ENCODE results near the gene ACP6.
"Not testable (repeated sequence)": the region's sequence is repeated elsewhere in the genome, so short reads cannot be mapped to it uniquely, and the experiment has no call there.

ACP6 gene

DNA sequence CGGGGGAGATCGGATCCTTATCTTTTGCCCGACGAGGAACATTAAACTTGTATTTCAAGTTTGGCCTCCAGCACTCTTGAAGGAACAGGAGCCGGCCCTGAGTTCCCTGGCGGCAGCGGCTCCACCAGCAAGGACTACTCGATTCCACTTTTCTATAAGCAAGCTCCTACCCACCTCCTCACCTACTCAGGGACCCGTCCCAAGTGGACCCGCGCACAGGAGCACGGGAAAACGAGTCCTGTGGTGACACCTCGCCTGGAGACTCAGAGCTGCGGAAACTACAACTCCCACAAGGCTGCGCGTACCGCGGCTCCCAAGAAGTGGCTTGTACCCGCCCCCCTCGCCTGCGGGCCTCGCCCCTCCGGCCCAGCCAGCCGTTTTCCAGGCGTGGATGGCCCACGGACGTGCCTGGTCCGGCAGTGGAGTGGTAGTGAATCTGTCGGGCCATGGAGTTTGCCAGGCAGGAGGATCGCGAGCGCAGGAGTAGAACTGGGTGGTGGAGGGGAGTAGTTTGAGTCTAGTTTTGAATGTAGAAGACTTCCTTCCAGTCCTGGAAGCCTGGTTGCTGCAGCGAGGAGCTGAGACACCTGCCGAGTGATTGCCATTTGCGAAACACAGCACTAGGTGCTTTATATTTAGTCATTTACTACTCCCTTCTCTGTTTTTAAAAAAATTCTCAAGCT is at the start of gene ACP6:
TSS of gene ACP6 (minus strand) at position 206 of the 683 bp plus-strand sequence. CDS start 476 bp downstream, outside the sequence.
- peak; percentile 90 for DNase-seq

DNA sequence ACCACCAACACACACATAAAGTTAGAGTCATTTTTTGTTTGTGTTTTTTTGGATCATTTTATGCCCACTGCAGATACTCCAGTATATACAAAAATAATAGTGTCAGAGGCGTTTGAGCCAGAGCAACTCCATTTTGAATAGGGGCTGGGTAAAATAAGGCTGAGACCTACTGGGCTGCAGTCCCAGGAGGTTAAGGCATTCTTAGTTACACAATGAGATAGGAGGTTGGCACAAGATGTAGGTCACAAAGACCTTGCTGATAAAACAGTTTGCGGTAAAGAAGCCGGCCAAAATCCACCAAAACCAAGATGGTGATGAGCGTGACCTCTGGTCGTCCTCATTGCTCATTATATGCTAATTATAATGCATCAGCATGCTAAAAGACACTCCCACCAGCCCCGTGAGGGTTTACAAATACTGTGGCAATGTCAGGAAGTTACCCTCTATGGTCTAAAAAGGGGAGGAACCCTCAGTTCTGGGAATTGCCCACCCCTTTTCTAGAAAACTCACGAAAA is 49.4 kb upstream of the ACP6 start:
- DNase-seq = no peak

DNA sequence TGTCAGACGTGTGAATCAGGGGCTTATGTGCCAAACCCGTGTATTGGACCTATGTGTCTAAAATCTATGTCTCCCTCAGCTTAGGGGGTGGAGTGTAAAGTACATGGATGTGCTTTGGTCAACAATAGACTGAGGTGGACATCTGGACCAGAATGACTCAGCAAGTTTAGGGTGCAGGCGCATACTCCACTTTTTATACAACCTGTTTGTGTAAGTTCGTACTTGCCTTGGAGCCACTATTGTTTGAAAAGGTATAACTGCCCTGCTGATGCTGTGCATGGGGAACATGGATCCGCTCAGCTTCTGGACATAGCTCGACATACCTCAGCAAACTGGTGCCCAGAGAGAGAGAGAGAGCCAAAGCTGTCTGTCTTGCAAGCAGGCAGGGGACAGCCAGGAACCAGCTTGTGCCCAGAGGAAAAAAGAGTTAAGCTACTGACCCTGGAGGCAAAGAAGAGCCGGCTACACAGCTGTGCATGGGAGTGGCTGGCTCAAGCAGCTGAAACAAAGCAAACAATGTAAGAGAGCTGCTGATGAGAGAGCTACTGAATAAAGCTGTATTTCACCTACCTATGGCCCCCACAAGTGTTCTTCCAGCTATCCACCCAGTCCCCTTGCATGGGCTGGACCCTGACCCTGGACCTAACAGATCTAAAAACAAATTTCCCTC is 48.8 kb upstream of the ACP6 start:
- DNase-seq = no peak

DNA sequence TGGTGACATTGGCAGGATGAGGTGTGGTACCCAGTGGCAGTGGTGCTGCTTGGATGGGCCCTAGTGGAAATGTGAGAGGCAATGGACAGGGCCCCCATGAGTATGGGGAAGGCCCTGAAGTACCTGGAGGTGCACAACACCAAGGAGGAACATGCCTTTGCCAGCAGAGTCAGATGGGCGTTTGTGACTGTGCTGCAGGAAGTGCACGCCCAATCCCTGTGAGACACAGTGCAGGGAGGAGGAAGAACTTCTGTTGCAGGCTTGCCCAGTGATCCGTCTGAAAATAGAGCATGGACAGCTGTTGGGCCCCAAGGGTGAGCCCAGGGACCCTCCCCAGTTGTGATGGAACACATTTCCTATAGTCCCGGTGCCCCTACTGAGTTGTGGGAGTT is 47.4 kb upstream of the ACP6 start:
- no peak for DNase-seq

DNA sequence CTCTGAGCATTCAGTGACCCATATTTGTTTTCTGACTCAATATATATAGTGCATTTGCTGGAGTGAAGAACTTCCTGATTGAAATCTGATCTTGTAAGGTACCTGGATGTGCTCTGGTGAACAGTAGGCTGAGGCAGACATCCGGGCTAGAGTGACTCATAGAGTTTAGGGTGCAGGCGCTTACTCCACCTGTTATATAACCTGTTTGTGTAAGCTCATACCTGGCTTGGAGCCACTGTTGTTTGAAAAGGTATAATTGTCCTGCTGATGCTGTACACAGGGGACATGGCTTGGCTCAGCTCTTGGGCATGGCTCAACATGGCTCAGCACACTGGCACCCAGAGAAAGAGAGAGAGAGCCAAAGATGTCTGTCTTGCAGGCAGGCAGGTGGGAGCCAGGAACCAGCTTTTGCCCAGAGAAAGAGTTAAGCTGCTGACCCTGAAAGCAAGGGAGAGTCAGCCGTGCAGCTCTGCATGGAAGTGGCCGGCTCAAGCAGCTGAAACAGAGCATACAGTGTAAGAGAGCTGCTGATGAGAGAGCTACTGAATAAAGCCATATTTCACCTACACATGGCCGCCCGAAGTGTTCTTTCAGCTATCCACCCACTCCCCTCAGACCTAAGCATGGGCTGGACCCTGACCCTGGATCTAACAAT is 46.9 kb upstream of the ACP6 start:
- DNase-seq = peak; percentile 37

DNA sequence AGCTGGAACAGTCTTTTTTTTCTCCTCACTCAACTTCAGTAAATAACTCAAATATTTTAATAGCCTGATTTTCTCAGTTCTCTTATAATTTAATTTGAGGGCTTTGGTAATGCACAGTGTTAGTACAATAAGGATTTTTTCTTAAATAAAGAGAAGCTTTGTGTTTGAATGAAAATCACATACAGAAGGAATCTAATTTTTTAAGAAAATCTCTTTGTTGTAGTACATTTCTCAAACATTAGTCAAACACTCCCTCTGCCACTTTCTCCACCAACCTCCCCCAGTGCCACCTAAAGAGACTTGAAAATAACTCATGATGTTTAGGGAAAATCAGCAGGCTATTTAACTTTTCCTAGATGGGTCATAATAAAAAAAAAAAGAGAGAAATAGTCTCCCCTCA is 42.3 kb upstream of the ACP6 start:
- DNase-seq = no peak

DNA sequence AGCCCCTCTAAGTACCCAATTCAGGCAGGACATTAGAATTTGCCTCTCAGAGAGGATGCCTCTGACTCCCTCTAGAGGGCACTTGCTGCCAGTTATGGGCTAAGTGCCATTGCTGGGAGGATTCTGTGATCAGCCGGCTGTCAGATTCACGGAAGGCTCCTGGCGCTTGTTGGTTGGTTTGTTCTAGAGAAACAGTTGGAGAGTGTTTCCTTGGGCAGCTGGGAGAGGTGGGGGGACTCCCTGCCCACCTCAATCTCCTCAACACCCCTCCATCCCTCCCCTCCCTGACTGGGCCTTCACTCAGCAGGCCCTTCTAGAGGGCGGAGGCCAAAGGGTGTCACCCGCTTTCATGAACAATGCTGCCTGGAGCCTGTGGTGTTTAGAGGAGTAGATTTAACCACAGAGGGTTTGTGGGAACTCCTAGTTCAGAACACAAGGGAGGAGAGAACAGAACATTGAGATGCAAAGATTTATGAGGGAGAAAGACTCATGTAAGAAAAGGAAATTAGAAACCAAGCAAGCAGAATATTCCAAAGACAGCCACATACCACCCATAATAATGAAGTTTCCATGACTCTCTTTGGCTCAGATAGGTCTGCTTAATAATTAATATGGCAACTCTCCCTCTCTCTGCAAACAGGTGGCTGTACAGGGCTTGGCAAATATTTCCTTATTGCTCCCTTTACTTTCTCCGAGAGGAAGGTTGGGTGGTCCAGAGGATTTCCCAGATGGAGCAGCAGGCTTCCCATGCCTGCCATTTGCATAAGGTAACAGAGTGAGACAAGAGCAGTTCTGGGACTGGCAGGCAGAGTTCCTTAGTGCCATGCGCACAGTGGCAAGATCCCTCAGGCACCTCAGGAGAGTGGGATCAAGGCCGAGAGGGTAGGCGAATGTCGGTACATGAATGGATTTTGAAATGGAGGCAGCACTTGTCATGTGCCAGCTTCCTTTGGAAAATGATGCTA is 30.0 kb upstream of the ACP6 start:
- peak; percentile 69 for DNase-seq

DNA sequence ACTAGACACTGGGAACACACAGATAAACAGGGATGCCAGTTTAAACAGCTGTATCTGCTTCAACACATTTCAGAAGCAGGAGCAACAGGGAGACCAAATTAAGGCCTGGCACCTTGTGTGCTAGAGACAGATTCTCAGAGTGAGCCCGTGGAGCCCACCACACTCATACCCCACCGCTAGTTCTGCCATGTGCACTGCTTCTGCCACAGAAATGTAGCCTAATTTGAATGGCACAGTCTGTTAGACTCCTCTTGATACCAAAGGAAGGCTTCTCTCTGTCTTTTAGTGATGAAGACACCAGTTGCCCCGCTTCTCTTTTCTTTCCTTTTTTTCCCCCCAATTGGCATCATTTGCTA is 29.3 kb upstream of the ACP6 start:
- DNase-seq = no peak

DNA sequence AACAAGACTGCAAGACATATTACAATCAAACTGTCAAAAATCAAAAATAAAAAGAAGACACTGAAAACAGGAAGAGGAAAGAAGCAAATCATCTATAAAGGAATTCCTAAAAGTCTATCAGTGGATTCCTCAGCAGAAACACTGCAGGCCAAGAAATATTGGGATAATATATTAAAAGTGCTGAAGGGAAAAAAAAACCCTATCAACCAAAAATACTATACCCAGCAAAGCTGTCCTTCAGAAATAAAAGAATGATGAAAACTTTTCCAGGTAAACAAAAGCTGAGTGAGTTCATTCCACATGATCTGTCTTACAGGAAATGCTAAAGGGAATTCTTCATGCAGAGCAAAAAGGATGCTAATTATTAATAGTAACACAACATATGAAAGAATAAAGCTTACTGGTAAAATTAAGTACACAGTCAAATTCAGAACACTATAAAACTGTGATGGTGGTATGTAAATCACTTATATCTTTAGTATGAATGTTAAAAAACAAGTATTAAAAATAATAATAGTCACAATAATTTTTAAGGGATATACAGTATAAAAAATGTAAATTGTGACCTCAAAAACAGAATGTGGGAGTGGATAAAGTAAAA is 12.9 kb upstream of the ACP6 start:
- DNase-seq = no peak

DNA sequence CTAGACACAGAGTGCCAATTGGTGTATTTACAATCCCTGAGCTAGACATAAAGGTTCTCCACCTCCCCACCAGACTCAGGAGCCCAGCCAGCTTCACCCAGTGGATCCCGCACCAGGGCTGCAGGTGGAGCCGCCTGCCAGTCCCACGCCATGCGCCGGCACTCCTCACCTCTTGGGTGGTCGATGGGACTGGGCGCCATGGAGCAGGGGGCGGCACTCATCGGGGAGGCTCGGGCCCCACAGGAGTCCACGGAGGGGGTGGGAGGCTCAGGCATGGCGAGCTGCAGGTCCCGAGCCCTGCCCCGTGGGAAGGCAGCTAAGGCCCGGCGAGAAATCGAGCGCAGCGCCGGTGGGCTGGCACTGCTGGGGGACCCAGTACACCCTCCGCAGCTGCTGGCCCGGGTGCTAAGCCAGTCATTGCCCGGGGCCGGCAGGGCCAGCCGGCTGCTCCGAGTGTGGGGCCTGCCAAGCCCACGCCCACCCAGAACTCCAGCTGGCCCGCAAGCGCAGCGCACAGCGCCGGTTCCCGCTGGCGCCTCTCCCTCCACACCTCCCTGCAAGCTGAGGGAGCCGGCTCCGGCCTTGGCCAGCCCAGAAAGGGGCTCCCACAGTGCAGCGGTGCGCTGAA is 10.4 kb upstream of the ACP6 start:
- DNase-seq = not testable (repeated sequence)

DNA sequence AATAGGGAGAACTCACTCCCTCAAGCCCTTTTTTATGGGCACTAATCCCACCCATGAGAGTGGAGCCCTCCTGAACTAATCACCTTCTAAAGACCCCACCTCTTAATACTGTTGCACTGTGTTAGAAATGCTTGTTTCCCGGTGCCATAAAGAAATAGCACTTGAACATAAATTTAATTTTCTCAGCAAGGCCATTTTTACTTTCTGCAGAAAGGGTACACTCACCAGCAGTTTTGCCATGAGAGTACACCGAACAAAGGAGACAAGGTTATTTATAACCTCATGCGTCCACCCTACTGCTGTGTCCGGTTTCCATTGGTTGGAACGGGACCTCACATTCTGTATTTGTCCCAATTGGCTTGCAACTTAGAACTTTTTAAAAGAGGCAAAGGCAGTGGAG is 7.4 kb upstream of the ACP6 start:
- DNase-seq = not testable (repeated sequence)

DNA sequence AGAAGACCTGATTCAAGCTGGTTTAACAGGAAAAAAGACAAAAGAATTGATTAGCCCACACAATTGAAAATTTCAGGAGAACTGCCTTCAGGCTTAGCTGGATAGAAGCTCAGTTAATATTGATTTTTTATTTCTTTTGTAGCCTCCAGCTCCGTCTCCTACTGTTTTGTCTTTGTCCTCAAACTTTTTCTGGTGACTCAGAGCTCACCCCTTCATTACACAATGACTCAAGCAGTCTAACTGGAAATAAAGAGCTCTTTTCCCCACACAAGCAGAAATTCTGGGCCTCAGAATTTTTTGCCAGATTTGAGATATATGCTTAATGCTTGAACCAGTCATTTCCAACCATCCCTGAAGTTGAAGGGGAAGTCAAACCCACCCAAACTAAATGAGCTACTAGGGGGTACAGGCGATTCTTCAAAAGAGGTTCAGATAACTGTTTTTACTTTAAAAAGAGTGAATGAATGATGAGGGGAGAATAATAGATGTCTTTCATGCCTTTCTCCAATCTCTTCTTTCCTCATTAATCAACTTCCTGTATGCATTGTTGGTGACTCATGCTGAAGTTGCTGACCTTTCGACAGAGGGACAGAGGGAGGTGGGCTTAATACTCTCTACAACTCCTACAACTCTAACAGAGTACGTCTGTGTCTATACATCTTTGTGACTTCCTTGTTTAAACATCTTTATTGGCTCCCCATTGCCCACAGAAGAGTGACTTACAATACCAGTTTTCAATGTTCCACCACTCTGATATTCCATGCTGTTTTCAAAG is 6.2 kb upstream of the ACP6 start:
- no peak for DNase-seq

DNA sequence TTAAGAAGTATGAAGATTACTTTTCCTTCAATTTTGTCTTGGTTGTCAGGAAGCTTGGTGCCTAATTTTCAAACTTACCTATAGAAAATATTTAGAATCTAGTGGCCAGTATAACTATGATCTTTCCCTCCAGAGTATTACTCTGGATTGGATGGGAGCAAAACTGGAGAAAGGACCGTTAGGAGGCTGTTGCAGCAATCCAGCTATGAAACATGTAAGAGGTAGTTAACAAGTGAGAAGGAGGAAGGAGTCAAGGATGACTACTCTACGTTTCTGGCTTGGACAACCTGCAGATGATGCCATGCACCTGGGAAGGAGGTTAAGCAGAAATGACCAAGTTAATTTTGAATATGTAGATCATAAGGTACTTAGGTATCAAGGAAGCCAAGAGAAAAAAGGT is 3.5 kb upstream of the ACP6 start:
- no peak for DNase-seq

DNA sequence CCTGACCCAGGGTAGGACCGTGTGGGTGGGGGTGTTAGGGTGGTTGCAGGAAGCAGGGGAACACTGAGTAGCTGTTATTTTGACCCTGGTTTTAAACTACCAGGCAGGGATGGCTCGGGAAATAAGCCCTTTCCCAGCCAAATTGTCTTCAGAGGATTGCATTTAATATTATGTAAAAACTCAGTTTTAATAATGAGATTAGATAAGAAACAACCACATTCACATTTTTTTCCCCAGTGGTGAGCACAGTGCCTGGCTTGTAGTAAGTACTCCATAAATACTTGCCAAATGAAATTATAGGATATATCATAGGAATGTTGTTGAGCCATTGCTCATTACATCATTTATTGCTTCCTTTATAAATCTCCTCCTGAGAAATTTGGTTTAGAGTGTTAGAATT is 3.1 kb upstream of the ACP6 start:
- no peak for DNase-seq

DNA sequence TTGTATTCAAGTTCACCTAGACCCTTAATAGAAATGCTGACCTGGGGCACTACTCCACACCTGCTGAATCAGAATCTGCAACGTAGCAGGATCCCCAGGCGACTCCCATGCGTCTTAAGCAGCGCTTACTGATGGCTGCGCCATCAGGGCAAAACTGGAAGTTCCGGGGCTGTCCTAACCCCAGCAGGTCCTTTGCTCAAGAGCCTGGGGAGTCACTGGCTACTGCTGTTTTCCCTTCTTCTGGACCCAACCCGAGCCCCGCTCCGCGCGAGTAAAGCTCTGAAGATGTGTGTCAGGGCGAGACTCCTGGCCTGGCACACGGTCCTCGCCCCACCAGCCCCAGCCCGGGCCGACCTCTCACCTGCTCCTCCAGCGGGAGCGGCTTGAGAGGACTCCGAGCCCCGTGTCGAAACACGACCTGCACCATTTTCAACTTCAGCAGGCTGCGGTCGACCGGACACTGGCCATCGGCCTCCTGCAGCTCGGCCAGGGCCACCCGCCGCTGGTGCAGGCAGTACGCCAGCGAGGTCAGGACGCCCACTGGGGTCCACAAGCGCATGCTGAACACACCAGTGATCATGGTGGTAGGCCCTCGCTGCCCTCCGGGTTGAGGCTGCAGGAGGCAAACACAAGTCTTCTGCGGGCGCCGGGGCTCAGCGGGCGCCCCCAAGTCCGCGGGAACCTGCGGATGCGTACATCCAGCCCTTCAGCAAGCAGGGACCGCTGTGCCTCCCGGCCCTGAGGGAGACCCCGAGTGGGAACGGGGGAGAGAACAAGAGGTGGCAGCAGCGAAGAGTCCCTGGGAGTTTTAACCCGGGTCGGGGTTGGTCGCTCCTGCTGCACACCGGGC is 630 bp downstream of the ACP6 start:
- peak; percentile 61 for DNase-seq

DNA sequence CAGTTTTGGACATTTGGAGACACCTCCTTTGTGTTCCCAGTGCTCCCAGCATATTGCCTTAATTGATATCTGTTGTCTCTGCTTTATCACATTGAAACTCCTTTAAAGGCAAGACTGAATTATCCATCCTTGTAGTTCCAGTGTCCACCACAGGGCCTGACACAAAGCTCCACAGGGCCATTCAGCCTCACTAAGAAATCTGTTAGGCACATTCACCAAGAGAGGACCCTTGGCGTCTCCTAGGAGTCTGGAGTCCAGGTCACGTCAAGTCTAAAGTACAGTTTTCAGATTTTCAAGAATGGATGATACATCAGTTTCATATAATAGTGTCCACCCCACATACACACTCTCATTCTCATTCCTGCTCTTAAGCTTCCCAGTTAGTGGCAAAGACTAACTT is 4.8 kb downstream of the ACP6 start:
- no peak for DNase-seq

DNA sequence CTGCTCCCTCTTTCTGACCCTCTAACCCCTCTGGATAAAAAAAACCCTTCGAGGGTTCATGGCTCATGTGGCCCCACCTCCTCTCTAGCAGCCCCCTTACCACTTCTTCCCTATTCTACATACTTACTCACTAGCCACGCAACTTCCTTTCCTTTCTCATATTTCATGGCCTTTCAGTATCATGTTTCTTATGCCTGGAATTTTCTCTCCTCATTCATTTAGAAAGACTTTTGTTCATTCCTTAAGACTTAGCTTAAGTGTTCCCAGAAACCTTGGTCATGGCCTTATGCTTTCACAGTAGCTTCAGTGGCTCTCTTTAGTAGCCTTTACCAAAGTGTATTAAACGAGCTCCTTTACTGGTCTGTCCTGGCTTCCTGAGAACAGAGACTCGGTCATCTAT is 6.1 kb downstream of the ACP6 start:
- DNase-seq = no peak

DNA sequence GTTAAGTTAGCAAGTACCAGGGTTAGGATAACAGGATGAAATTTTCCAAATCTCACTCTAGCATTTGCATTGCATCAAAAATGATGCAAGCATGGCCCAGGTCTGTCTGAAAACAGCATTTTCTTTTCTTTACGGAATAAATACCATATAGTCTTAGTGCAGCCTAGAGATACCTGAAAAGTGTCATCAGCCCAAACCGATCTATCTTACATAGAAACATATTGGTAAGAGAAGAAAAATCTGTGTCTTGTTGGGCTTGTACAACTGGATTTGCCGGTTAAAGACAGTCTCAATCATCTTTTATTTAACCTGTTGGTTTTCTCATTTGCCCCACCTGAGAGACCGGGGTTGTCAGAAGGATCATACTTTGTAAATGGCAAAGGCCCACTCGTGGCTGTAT is 15.8 kb downstream of the ACP6 start:
- DNase-seq = no peak

DNA sequence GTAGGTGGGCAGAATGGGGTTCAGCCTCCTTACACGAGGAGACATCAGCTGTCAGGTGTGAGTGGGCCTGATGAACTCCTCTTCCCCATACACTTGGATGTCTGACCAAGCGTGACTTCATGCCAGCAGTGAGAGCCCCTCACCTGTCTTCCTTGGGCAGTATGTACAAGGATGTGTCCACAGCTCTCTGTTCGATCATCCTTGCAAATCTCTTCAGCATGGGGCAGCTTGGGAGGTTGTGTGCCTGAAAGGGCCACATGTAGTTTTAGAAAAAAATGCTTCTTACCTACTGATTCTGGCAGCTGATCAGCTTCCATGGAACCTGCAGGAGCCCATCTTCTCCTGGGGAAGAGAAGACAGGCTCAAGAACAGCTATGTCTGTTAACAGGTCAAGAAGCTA is 18.0 kb downstream of the ACP6 start:
- DNase-seq = no peak

DNA sequence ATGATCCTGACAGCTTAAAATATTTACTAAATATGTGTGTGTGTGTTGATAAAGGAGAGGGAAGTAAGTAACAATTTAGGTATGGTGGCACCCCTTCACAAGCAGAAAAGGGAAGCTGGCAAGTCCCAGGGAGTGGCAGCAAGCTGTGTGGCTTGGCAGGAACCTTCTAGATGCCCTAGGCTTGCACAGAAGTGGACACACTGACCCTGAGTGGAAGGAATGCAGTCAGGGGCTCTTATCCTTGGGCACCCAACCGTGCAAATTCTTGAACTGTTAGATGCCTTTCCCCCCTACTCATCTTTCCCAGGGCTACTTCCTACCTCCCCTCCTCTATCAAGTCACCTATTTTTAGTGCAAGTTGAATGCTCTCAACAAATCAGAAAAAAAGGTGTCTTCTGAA is 18.9 kb downstream of the ACP6 start:
- no peak for DNase-seq

All from NCI-H2107 (cell line).